Measurements from ENCODE around the gene ACTR3C. TPM values are rescaled to one million over a fixed set of nuclear protein-coding genes. Genes with fewer than 3 reads are reported as not detected.

The ACTR3C gene
- total and polyA plus RNA-seq, 2 of the 13 experiments (the other 11 are each of a cell fraction or from before 2014, with no cell fraction given): 3.8 to 7.5 TPM

- Histone ChIP-seq H3K9ac (ENCODE audit: insufficient read depth, low read depth, low read length) (peak overlapping the region; percentile 92), H3K27ac (ENCODE audit: extremely low read length, insufficient read depth, low read length) (peak overlapping the region; percentile 84), H2AFZ (ENCODE audit: low read length) (no peak overlapping the region), H3K4me2 (ENCODE audit: low read depth, low read length) (peak overlapping the region; percentile 96), H3K79me2 (ENCODE audit: insufficient read depth, low read length) (peaks cover 59% of the 10 kb centered on the region), H3K4me3 (replicated peaks in 1 of 3; ENCODE audit: insufficient read depth in 1 of 3, low read depth in 2 of 3, low read length in 3 of 3) (peak overlapping the region; percentile 74 to 81 (median 77)), H3K9me3 (ENCODE audit: low read length) (no peaks in the 10 kb centered on the region), H3K27me3 (ENCODE audit: control insufficient read depth in 1 of 2, insufficient read depth in 2 of 2, low read length in 2 of 2) (no peaks in the 10 kb centered on the region; a peak in 1 of 5 replicates), H3K36me3 (replicated peaks in 1 of 2; ENCODE audit: control insufficient read depth in 1 of 2, insufficient read depth in 2 of 2, low read length in 2 of 2) (peaks cover 20 to 44% of the 10 kb centered on the region in 2 experiments), H3K4me1 (ENCODE audit: insufficient read depth, low read length) (peaks cover 54% of the 10 kb centered on the region), H4K20me1 (ENCODE audit: insufficient read depth, low read length) (no peaks in the 10 kb centered on the region)
- ATAC-seq (peak; percentile 40), FAIRE-seq (peak; percentile 51), DNase-seq (ENCODE audit: low spot score) (peak; percentile 27)
- no TSS peak for BruUV-seq (replicated peaks)
- intact Hi-C loops (cut with micrococcal nuclease; ENCODE audit: unreplicated experiment): loop anchor here (5.0 kb wide), 1 partner anchor 33 kb away; no protein-coding TSS in a partner anchor
- 8% methylated on average over 11 of the region's 12 CpGs for WGBS (ENCODE audit: low lambda C conversion rate)
- POLR2A ChIA-PET: interaction anchor here (0.6 to 5.4 kb wide), 7 partner anchors 11 to 80 kb away, joined by 3 to 41 read pairs (median 13); partner anchors contain the start of genes RARRES2 and REPIN1
- CTCF ChIA-PET (ENCODE audit: low intra/inter-chr PET ratio, low total read pairs): no interaction called here
- in situ Hi-C loops (cut with HindIII; ENCODE audit: extremely low pct_ligation_motif_present, low pct_unique_long_range_greater_than_20kb): no loop called here
- peak; percentile 47; the same call in 1 of the 2 replicates for TF ChIP-seq ZNF740 (CRISPR knock-in tag; IDR thresholded peaks at IDR 0.05)
- no peak for TF ChIP-seq ESRRA (CRISPR knock-in tag; IDR thresholded peaks at IDR 0.05; ENCODE audit: low read depth)
- TF ChIP-seq POLR2AphosphoS5 (IDR thresholded peaks at IDR 0.05; ENCODE audit: low read depth, low read length): peak; percentile 43; the same call in 1 of the 2 replicates
- no peak for TF ChIP-seq TBL1XR1 (IDR thresholded peaks at IDR 0.05; ENCODE audit: borderline replicate concordance, low read length, partially characterized antibody)
- TF ChIP-seq HHEX (CRISPR knock-in tag; IDR thresholded peaks at IDR 0.05): no peak
- TF ChIP-seq IRX3 (CRISPR knock-in tag; IDR thresholded peaks at IDR 0.05; ENCODE audit: borderline replicate concordance, low read depth): no peak
- no peak for TF ChIP-seq ZNF367 (CRISPR knock-in tag; IDR thresholded peaks at IDR 0.05; ENCODE audit: borderline replicate concordance)
- TF ChIP-seq, protein P1, sequence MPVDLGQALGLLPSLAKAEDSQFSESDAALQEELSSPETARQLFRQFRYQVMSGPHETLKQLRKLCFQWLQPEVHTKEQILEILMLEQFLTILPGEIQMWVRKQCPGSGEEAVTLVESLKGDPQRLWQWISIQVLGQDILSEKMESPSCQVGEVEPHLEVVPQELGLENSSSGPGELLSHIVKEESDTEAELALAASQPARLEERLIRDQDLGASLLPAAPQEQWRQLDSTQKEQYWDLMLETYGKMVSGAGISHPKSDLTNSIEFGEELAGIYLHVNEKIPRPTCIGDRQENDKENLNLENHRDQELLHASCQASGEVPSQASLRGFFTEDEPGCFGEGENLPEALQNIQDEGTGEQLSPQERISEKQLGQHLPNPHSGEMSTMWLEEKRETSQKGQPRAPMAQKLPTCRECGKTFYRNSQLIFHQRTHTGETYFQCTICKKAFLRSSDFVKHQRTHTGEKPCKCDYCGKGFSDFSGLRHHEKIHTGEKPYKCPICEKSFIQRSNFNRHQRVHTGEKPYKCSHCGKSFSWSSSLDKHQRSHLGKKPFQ (CRISPR knock-in tag; IDR thresholded peaks at IDR 0.05; ENCODE audit: insufficient replicate concordance): no peak
- no peak for TF ChIP-seq XRCC5 (optimal IDR thresholded peaks at IDR 0.05; ENCODE audit: low read length)
- TF ChIP-seq, protein P2, sequence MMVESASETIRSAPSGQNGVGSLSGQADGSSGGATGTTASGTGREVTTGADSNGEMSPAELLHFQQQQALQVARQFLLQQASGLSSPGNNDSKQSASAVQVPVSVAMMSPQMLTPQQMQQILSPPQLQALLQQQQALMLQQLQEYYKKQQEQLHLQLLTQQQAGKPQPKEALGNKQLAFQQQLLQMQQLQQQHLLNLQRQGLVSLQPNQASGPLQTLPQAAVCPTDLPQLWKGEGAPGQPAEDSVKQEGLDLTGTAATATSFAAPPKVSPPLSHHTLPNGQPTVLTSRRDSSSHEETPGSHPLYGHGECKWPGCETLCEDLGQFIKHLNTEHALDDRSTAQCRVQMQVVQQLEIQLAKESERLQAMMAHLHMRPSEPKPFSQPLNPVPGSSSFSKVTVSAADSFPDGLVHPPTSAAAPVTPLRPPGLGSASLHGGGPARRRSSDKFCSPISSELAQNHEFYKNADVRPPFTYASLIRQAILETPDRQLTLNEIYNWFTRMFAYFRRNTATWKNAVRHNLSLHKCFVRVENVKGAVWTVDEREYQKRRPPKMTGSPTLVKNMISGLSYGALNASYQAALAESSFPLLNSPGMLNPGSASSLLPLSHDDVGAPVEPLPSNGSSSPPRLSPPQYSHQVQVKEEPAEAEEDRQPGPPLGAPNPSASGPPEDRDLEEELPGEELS (CRISPR knock-in tag; IDR thresholded peaks at IDR 0.05): peak; percentile 48
- 0 out of 2 replicates have a peak, but pooled peaks have one; percentile 17 for TF ChIP-seq POGZ (CRISPR knock-in tag; IDR thresholded peaks at IDR 0.05)
- no peak for TF ChIP-seq PAX8 (CRISPR knock-in tag; IDR thresholded peaks at IDR 0.05; ENCODE audit: borderline replicate concordance)
- no peak for TF ChIP-seq ZNF879 (CRISPR knock-in tag; IDR thresholded peaks at IDR 0.05)
- TF ChIP-seq ZBTB7A (CRISPR knock-in tag; IDR thresholded peaks at IDR 0.05): peak; percentile 21; the same call in 1 of the 2 replicates
- no peak for TF ChIP-seq POLR2AphosphoS2 (IDR thresholded peaks at IDR 0.05; ENCODE audit: low read depth, low read length)
- TF ChIP-seq, protein P3, sequence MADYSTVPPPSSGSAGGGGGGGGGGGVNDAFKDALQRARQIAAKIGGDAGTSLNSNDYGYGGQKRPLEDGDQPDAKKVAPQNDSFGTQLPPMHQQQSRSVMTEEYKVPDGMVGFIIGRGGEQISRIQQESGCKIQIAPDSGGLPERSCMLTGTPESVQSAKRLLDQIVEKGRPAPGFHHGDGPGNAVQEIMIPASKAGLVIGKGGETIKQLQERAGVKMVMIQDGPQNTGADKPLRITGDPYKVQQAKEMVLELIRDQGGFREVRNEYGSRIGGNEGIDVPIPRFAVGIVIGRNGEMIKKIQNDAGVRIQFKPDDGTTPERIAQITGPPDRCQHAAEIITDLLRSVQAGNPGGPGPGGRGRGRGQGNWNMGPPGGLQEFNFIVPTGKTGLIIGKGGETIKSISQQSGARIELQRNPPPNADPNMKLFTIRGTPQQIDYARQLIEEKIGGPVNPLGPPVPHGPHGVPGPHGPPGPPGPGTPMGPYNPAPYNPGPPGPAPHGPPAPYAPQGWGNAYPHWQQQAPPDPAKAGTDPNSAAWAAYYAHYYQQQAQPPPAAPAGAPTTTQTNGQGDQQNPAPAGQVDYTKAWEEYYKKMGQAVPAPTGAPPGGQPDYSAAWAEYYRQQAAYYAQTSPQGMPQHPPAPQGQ (CRISPR knock-in tag; IDR thresholded peaks at IDR 0.05; ENCODE audit: borderline replicate concordance): no peak
- no peak for TF ChIP-seq ZNF160 (CRISPR knock-in tag; IDR thresholded peaks at IDR 0.05)
- peak in 1 of 2 experiments; percentile 43; a peak in 2 of 4 replicates for TF ChIP-seq NR2F1 (CRISPR knock-in tag; IDR thresholded peaks at IDR 0.05)
- no peak for TF ChIP-seq CBX5 (CRISPR knock-in tag; IDR thresholded peaks at IDR 0.05; ENCODE audit: borderline replicate concordance)
Observed at GRCh38 chr7:150324373-150324961, 1.1 kb upstream of the ACTR3C start.

All from HepG2 (cell line).